Activated CD4-positive, alpha-beta T cell treated with anti-CD3 and anti-CD28 coated beads, Interleukin-2, amount 50 U/mL, for 48 hours (primary cell): ENCODE data around the gene GOLT1A.

Experiments used
- DNase-seq, 2 experiments: peaks; one replicate each; pipeline ENCODE4 v3.0.0-alpha.2; 2020

The GOLT1A gene

DNA sequence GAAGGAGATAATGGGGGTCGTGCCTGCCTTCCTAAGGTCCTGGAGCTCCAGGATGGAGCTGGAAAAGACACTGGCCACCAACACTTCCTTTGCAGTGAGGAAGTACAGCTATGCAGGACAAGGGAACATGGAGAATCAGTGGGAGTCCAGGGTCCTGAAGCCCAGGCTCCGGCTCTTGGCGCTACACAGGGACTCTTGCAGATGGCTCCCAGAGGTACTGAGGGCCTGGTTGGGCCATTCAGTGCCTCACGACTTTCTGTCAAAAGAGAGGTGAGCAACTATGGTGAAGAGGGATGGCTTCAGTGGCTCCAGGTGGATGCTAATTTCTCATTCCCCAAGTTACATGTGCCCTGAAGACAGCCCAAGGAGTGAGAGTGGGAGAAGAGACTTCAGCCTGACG, 60.1 kb downstream of the GOLT1A start:
- DNase-seq: no peak

GRCh38 chr1:204152310-204153044, 61.3 kb downstream of the GOLT1A start:
- no peak for DNase-seq

GRCh38 chr1:204151552-204152309, 62.1 kb downstream of the GOLT1A start, which contains the start of gene ETNK2:
ETNK2 (minus strand) TSS chr1:204152044; CDS start chr1:204151852, 192 bp downstream.
- DNase-seq: peak; percentile 28 to 42

DNA sequence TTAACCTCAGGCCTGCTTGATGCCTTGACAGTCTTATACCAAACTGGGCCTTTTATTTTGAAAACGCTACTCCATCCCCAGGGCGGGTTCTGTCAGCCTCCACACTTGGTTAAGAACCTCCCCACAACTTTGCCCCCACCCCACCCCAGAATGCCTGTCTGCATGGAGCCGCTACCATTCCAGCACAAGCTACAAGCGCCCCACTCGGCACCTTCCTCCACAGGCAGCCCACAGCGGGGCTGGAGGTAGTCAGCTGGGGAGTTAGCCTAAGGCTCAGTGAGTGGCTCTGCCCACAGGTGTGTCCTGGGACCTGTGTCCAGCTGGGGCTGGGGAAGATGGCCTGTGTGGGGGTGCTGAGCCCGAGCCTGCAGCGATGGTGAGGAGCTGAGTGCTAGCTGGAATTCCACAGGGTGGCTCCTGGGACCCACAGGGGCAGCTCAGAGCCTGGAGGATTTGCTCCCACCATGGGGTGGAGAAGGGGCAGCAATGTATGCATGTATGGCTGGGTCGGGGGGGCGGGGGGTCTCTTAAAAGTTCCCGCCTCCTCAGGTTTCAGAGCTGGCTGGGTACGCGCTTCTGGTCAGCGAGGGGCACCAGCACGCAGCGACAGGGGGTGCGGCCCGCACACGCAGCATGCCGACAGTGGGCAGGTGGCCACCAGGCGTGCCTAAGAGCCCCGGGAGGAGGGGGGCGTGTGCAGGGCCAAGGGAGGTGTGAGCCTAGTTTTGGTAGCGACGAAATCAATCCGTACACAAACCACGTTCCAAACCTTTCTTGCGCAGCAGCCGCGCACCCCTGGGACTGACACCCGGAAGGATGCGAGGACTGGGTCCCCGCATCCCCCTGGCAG, 62.9 kb downstream of the GOLT1A start:
- no peak for DNase-seq

DNA sequence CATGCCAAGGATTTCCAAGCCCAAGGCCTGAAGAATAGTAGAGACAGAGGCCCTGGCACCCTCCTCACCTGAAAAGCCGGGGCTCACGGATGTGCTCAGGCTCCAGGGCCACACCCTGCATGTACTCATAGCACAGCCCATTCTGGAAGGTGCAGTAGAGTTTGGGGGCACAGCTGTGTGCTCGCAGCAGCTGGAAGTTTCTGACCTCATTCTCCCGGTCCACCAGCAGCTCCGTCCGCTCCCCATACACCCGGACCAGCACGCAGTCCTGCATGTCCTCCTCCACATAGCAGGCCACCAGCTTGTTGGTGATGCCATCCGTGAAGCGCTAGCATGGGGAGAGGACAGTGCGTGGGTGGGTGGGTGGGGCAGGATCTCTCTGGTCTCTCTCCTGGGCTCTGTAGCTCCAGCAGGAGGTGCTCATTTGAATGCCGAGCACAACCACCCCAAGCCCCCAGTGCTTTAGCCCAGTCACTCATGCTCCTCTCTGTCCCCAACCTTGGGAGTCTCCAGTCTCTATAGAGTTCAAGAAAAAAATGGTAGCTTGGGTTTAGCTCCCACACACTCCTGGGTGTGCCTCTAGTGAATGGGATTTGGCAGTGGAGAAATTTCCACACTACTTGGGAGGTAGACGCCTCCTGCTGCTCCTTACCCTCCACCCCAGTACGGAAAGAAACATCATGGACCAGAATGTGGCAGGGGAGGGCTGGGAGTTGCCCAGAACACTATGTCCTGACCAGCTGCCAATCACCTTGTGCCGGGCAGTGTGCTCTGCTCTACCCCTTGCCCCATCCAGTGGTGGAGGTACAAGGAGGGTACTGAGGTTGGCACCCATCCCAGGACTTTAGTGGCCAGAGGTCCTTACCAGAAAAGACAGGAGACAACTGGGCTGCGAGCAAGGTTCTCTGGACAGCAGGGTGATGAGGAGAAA, 63.9 kb downstream of the GOLT1A start:
- no peak for DNase-seq

- no peak for DNase-seq
Measured at GRCh38 chr1:204149107-204149506, 64.7 kb downstream of the GOLT1A start.
